ENCODE measurements around the gene INPP4B.

The INPP4B gene

GRCh38 chr4:142579443-142579842 is 266.7 kb downstream of the INPP4B start:
- DNase-seq (ENCODE audit: low read depth in 2 of 2) = no peak

DNA sequence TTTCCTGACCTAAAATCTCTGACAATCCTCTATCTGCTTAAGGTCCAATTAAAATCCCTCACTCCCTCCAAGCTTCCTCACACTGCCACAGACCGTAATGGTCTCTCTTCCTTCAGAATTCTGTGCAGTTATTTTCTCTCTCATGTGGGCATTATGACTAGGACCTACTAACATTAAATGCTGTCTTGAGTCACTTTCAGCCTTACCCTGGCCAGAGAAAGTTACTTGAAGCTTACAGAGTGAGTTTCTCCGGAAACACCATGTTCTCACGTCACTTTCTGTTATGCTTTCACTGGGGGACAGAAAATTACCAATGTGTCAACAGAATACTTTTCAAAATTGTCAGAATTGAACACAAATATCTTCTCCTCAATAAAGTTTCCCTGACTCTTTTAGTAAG is 271.8 kb downstream of the INPP4B start:
- DNase-seq (ENCODE audit: low read depth in 2 of 2) = no peak

DNA sequence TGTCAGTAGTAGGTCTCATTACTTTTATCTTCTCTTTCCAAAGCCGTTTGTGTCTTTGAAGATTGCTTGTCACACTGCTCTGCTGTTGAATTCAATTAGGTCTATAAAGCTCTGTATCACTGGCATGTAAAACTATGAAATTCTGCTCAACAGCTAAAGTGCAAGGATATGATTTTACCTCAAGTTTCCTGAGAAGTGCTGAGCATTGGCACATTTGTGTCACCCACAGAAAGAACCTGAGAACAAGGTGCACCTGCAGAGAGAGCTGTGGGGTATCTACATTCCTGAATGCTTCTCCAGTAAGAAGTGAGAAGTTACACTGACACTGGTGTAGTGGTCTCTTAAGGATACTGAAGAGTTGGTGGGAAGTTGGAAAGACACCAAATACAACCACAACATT is 274.0 kb downstream of the INPP4B start:
- no peak for DNase-seq (ENCODE audit: low read depth in 2 of 2)

DNA sequence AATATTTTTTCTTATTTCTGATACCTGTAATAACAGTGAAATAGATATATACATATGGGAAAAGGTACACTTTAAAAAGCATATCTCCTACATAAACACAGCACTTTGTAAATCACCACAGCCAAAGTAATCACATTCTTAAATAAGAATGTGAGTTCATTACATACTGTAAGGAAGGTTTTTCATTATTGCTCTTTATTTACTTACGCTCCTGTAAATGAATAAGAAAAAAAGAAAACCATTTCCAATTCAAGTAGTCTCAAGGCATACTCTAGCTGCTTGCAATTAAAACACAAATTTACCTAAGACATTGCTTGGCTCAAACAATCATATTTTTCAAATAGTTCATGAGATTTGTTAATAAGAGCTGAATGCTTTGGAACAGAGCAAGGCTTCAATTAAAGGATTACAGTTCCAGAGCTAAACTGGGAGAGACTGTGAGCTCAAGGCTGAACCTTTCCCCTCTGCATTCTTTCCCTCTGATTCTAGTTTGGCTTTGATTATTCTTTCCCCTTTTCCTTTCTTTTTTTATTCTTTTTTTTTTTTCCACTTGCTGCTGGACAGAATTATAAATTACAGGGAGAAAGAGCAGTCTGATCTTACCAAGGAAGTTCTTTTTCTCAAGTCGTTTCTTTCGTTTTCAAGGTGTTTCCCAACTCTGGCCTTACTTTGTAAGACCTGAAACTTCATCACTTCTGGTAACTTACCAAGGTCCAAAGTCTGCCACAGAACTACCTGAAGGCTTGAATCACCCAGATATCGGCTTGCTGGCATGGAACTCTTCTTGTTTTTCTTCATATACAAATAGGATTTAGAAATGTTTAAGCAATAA is 278.3 kb downstream of the INPP4B start:
- no peak for DNase-seq (ENCODE audit: low read depth in 2 of 2)

DNA sequence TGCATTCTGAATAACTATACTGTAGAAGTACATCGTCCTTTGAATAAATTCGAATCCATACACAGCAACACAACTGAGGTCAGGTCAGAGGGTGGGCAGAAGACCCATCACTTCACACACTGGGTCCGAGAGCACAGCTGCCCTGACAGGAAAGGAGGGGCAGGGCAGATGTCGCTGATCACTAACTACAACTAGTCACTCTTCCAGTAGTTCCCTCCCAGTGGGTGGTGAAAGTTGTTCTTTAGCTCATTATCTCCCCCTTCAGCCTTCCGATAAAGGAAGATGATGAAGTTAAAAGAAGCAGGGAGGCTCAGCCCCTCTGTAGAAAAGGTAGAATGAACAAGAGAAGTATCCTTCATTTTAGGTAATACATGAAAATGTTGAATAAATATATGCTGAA is 278.9 kb downstream of the INPP4B start:
- DNase-seq (ENCODE audit: low read depth in 2 of 2) = no peak

- no peak for DNase-seq (ENCODE audit: low read depth in 2 of 2)
These were observed 279.3 kb downstream of the INPP4B start for GRCh38 chr4:142566777-142567176.

DNA sequence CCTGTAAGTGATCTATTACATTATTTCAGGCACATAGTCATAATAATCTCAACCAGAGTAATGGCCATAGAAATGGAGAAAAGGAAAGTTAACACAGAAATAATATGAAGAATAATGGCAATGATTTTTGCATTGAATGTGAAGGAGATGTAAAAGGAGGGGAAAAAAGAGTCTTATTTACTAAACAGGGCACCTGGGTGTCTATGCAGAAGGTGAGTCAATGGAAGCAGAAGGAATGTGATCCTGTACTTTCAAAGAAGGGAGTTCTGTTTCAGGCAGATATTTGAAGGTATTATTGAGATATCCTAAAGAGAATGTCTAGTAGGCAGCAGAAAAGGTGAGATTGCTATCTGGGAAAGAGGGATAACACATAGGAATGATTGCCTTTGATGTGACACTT is 279.9 kb downstream of the INPP4B start:
- DNase-seq (ENCODE audit: low read depth in 2 of 2) = no peak

DNA sequence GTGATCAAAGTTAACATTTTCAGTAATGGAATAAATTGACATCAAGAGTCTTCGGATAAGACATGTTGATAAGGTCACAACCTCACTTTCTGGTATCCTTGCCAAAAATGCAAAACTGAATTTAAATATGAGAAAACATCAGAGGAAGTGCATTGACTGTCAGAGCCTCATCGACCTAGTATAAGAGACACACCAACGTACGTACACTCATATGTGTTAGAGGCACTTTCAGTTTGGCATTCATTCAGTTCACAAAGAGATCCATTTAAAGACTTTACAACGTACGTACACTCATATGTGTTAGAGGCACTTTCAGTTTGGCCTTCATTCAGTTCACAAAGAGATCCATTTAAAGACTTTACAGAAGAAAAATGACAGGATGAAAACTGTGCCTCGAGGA is 280.3 kb downstream of the INPP4B start:
- DNase-seq (ENCODE audit: low read depth in 2 of 2) = no peak

DNA sequence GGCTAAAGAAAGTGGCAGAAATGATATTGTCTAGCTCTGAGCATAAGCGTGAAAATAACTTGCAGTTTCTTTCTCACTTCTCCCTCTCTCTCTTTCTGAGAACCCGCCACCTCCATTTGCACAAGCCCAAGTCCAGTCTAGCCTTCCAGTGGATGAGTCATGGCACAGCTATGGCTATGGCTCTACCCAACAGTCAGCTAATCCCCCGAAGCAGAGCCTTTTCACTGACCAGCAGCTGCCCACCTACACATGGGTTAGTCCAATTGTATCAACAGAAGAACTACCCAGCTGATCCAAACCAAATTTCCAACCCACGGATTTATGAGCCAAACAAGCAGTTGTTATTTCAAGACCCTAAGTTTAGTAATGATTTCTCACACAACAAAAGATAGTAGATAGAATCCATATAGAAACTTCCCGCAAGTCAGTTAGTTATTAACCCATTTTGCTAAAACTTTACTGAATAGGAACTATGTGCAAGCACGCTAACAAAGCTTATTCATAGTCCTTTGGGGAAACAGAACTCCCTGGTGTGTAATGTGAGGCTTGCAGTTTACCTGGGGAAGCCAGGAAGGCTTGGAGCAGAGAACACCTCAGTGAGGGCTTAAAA is 282.3 kb downstream of the INPP4B start:
- DNase-seq (ENCODE audit: low read depth in 2 of 2) = no peak

- DNase-seq (ENCODE audit: low read depth in 2 of 2) = no peak
These were observed 286.1 kb downstream of the INPP4B start for GRCh38 chr4:142559986-142560385.

DNA sequence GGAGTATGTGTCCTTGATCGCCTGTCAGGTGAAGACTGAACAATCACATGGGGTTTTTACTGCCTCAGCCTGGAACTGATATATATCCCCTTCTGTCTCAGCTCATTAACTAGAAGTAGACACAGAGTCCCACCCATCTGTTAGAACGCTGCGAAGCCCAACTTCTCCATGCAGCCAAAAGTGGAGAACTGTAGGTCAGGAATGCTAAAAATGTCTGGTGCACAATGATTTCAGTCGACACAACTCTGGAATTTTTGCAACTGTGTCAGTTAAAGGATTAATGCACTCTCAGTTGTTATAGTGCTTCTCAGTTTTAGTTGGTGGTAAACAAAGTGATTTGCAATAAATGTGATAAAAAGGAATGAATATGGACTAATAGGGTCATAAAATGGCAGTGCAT is 287.2 kb downstream of the INPP4B start:
- peak; percentile 23 to 39 for DNase-seq (ENCODE audit: low read depth in 2 of 2)

- DNase-seq (ENCODE audit: low read depth in 2 of 2) = no peak
These were observed 288.8 kb downstream of the INPP4B start for GRCh38 chr4:142557239-142557801.

- DNase-seq (ENCODE audit: low read depth in 2 of 2) = no peak
These were observed 289.4 kb downstream of the INPP4B start for GRCh38 chr4:142556570-142557238.

DNA sequence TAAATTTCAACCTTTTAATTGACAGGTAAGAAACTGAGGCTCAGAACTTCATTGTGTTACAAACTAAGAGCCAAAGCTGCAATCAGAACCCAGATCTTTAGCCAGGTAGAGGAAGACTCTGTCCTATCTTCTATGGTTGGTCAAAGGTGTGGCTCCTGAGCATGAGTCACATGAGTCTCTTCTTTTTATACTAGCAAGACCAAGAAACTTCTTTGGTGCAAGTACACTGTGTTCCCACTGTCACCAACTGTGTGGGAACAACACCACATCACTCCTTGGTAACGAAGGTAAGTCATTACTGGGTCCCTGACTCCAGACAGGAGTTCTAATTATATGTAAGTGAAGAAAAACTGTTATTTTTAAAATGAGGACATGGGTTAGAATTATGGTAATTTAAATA is 290.1 kb downstream of the INPP4B start:
- no peak for DNase-seq (ENCODE audit: low read depth in 2 of 2)

- DNase-seq (ENCODE audit: low read depth in 2 of 2) = no peak
These were observed 291.7 kb downstream of the INPP4B start for GRCh38 chr4:142554412-142554811.

GRCh38 chr4:142551517-142552305 is 294.4 kb downstream of the INPP4B start:
- no peak for DNase-seq (ENCODE audit: low read depth in 2 of 2)

DNA sequence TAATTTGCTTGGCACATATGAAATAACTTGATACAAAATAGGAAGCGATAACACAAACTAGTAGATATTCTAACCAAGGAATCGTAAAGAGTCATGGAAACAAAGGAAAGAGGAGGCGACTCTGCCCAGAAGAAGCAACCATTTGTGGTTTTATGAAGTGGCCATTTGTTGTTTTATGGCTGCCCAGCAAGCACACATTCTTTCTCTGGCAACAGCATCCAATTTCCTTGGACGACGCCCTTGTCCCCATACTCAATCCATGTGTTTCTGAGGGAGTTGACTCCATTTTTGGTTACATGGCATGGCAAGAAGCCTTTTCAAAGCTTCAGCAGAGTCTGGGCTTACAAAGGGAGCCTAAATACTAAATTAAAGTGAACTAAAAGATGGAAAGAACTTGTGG is 295.1 kb downstream of the INPP4B start:
- DNase-seq (ENCODE audit: low read depth in 2 of 2) = no peak

DNA sequence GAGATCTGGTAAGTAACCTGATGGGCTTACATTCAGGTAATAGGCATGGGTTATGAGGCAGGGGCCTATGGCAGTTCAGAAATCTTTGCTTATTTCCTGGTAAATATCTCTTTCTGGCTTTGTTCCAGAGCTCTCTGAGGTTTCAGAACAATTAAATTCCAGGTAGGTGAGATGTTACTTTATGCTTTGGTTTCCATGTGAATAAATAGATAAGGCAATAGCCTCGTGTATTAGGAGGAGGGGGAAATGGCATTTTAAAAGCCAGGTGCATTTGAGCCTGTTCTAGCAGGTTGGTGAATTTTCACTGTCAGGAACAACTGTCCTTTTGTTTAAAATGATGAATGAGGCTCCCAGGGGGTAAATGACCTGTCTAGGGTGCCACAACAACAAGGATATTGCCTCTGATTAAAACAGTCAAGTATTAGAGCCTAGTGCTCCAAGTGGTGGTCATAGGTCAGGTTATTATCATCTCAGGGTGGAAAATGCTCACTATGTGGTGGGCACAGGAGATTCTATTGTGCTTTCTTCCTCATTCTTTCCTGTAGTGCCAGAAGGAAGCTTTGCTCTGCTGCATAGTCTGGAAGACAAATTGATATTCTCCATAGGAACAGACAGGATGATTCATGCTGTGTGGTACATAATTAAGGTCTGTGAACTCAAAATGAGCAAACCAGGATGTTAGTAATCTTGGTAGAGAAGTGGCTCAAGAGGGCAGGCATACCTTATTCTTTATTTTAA is 296.2 kb downstream of the INPP4B start:
- peak in 1 of 2 experiments; percentile 34 for DNase-seq (ENCODE audit: low read depth in 2 of 2)

DNA sequence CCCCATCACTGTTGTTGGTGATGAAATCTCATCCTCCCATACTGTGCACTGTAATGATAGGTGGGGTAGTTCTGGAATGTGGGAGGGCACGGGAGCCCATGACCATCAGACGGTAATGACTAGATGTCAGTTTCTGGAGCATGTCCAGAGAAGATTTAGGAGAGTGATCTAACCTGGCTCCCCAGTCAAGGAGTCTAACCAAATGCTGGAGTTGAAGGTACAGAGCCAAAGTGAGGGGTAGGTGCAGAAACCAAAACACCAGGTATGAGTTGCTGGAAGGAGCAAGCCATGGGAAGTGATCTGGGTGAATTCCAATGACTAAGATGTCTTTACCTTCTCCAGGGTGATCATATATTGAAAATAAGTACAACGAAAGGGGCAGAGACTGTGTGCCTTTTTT is 296.9 kb downstream of the INPP4B start:
- no peak for DNase-seq (ENCODE audit: low read depth in 2 of 2)

GRCh38 chr4:142548491-142548890 is 297.6 kb downstream of the INPP4B start:
- no peak for DNase-seq (ENCODE audit: low read depth in 2 of 2)

GRCh38 chr4:142547974-142548373 is 298.1 kb downstream of the INPP4B start:
- DNase-seq (ENCODE audit: low read depth in 2 of 2) = no peak

All from fibroblast of skin of left biceps (primary cell).